Keratinocyte (primary cell): Measurements from ENCODE around the gene SELE. TPM values are rescaled to one million over a fixed set of nuclear protein-coding genes. Genes with fewer than 3 reads are reported as not detected.

Source experiments
- DNase-seq: peaks from one replicate; pipeline ENCODE4 v3.0.0-alpha.2; 2011; ENCODE audit warnings: low read depth, missing footprints, low spot score
- FAIRE-seq: peaks from 2 replicates; lab custom pipeline; 2011; peaks lifted over from hg19 to GRCh38; lab: Jason Lieb, UNC
- H2AFZ ChIP-seq: 2 replicates; pipeline ENCODE4 v1.6.0; 2012; ENCODE audit warnings: low read length, control low read depth, inconsistent platforms; ENCODE audit not compliant: control insufficient read depth
- H3K27ac ChIP-seq: 2 replicates; pipeline ENCODE4 v1.5.1; 2011; ENCODE audit warnings: low read length; ENCODE audit not compliant: control insufficient read depth, insufficient read depth
- H3K27me3 ChIP-seq: 3 replicates; pipeline ENCODE4 v1.6.0; 2011; ENCODE audit warnings: low read length; ENCODE audit not compliant: control insufficient read depth, insufficient read depth; ENCODE audit errors: extremely low read depth
- H3K36me3 ChIP-seq, 2 experiments: 2 replicates in 1 of 2; 3 replicates in 1 of 2; pipeline ENCODE4 v1.5.1; 2011; ENCODE audit warnings: low read length in 2 of 2, mild to moderate bottlenecking in 1 of 2; ENCODE audit not compliant: control insufficient read depth in 2 of 2, insufficient read depth in 2 of 2; ENCODE audit errors: extremely low read depth in 1 of 2
- H3K4me1 ChIP-seq: 3 replicates; pipeline ENCODE4 v1.5.1; 2011; ENCODE audit warnings: low read length; ENCODE audit not compliant: control insufficient read depth, insufficient read depth; ENCODE audit errors: extremely low read depth
- H3K4me2 ChIP-seq: 3 replicates; pipeline ENCODE4 v1.6.0; 2011; ENCODE audit warnings: low read depth, low read length; ENCODE audit not compliant: control insufficient read depth, insufficient read depth; ENCODE audit errors: extremely low read depth
- H3K4me3 ChIP-seq, 3 experiments: fragments of 200-600 bp in 1 of 3; sonication (generic) in 1 of 3; 2 replicates in 2 of 3; 3 replicates in 1 of 3; pipeline ENCODE4 v1.5.1; 2011 to 2016; ENCODE audit warnings: low read length in 3 of 3, mild to moderate bottlenecking in 3 of 3, control low read depth in 2 of 3, inconsistent platforms in 1 of 3, low read depth in 1 of 3, mixed read lengths in 1 of 3, mixed run types in 1 of 3, moderate library complexity in 1 of 3; ENCODE audit not compliant: control insufficient read depth in 2 of 3, insufficient read depth in 2 of 3; ENCODE audit errors: extremely low read depth in 1 of 3
- H3K79me2 ChIP-seq: 2 replicates; pipeline ENCODE4 v1.6.0; 2012; ENCODE audit warnings: low read length; ENCODE audit not compliant: control insufficient read depth, insufficient read depth
- H3K9ac ChIP-seq: 3 replicates; pipeline ENCODE4 v1.6.0; 2011; ENCODE audit warnings: low read length; ENCODE audit not compliant: control insufficient read depth, insufficient read depth; ENCODE audit errors: extremely low read depth
- H3K9me1 ChIP-seq: 3 replicates; pipeline ENCODE4 v1.6.0; 2011; ENCODE audit warnings: low read length; ENCODE audit not compliant: control insufficient read depth, insufficient read depth; ENCODE audit errors: extremely low read depth
- H3K9me3 ChIP-seq: 2 replicates; pipeline ENCODE4 v1.5.1; 2012; ENCODE audit warnings: low read depth, low read length; ENCODE audit not compliant: control insufficient read depth
- H4K20me1 ChIP-seq: 3 replicates; pipeline ENCODE4 v1.6.0; 2011; ENCODE audit warnings: low read length; ENCODE audit not compliant: control insufficient read depth, insufficient read depth; ENCODE audit errors: extremely low read depth
- EZH2 ChIP-seq: IDR thresholded peaks from one replicate; pipeline ENCODE4 v1.6.1; 2012; ENCODE audit warnings: inconsistent platforms, mild to moderate bottlenecking, low read length, moderate library complexity
- dilution Hi-C: fragments of 300-500 bp; cut with MboI; formaldehyde crosslinking; loops from one replicate; pipeline ENCODE4 v1.7.0; 2020; ENCODE audit warnings: low sequenced_read_pairs; ENCODE audit not compliant: extremely low pct_ligation_motif_present
- polyA plus RNA-seq, 5 experiments: library from polyadenylated mRNA; depleted of rRNA in 3 of 5; stranded (reverse) in 3 of 5; stranded (forward) in 1 of 5; unstranded in 1 of 5; fragments of >200 nt; gene quantifications; 1 replicate in 1 of 5; 2 replicates in 3 of 5; 3 replicates in 1 of 5; pipeline versions ENCODE4 v1.2.1 to v1.2.3, GENCODE V29; 2011 to 2012; ENCODE audit warnings: missing spikeins in 2 of 5, low read depth in 1 of 5, low replicate concordance in 1 of 5
- TF ChIP-seq, protein P1 (sequence below), 3 experiments: IDR thresholded peaks in 1 of 3; conservative IDR thresholded peaks in 1 of 3; optimal IDR thresholded peaks in 1 of 3; 2 replicates in 2 of 3; 3 replicates in 1 of 3; pipeline versions ENCODE3 to v1.5.1; 2011; ENCODE audit warnings: low read length in 3 of 3, mild to moderate bottlenecking in 3 of 3, moderate library complexity in 2 of 3, control low read depth in 1 of 3, inconsistent platforms in 1 of 3; ENCODE audit not compliant: insufficient read depth in 2 of 3; ENCODE audit errors: extremely low read depth in 1 of 3

Gene SELE
- polyA plus RNA-seq, 1 donor (not counting 4 experiments of a cell fraction or from before 2014, with no cell fraction given): not detected

DNA sequence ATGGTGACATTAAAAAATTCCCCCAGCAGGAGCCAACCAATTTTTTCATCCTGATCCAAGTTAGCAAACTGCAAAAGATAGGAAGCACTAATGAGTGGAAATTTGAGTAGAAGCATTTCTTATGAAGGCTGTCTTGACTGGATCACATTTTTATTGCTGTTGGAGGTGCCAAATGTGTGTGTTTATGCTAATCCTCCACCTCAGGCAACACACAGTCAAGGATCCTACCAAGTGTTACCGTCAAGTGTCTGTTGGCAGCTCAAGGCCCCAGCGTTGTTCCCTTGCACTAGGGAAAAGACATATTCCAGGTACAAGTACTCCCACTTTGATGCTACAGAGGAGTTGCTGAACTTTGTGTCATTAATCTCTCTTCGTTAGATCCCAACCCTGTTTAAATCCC is 42.6 kb upstream of the SELE start:
- dilution Hi-C loops: no loop called here
- H3K4me1 ChIP-seq: peaks cover 7% of the 10 kb centered on the region
- no peaks in the 10 kb centered on the region for H3K27me3 ChIP-seq
- no peak for DNase-seq
- H3K9me3 ChIP-seq: no peaks in the 10 kb centered on the region
- no peaks in the 10 kb centered on the region for H4K20me1 ChIP-seq
- no peak overlapping the region for H3K27ac ChIP-seq
- no peak for TF ChIP-seq EZH2
- TF ChIP-seq, protein P1, sequence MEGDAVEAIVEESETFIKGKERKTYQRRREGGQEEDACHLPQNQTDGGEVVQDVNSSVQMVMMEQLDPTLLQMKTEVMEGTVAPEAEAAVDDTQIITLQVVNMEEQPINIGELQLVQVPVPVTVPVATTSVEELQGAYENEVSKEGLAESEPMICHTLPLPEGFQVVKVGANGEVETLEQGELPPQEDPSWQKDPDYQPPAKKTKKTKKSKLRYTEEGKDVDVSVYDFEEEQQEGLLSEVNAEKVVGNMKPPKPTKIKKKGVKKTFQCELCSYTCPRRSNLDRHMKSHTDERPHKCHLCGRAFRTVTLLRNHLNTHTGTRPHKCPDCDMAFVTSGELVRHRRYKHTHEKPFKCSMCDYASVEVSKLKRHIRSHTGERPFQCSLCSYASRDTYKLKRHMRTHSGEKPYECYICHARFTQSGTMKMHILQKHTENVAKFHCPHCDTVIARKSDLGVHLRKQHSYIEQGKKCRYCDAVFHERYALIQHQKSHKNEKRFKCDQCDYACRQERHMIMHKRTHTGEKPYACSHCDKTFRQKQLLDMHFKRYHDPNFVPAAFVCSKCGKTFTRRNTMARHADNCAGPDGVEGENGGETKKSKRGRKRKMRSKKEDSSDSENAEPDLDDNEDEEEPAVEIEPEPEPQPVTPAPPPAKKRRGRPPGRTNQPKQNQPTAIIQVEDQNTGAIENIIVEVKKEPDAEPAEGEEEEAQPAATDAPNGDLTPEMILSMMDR (optimal IDR thresholded peaks at IDR 0.05 in 1 of 3, IDR thresholded peaks at IDR 0.05 in 1 of 3, conservative IDR thresholded peaks at IDR 0.05 in 1 of 3; ENCODE audit: extremely low read depth in 1 of 3, insufficient read depth in 2 of 3, low read length in 3 of 3): no peak
- no peak for FAIRE-seq
- H3K4me2 ChIP-seq: no peak overlapping the region
- H3K9me1 ChIP-seq: no peaks in the 10 kb centered on the region
- no peak overlapping the region for H3K9ac ChIP-seq
- H3K79me2 ChIP-seq: no peaks in the 10 kb centered on the region
- H3K4me3 ChIP-seq: no peak overlapping the region
- H2AFZ ChIP-seq: peak overlapping the region; percentile 47
- no peaks in the 10 kb centered on the region for H3K36me3 ChIP-seq

DNA sequence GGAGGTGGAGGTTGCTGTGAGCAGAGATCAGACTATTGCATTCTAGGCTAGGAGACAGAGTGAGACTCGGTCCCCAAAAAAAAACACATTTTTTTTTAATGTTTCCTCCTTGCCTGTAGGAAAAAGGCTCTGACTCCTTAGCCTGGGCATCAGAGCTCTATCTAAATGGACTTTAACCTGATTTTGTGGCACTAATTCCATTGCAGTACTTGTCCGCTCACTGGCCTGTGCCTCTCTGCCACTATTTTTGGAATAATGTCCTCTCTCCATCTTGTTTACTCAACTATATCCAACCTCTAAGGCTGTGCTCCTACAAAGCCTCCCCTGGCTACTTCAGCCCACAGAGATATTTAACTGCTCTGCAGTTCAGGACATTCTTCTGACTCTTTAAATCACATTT is 34.3 kb upstream of the SELE start:
- Histone ChIP-seq H3K9ac (no peak overlapping the region), H3K9me3 (no peaks in the 10 kb centered on the region), H3K4me1 (no peaks in the 10 kb centered on the region), H3K36me3 (no peaks in the 10 kb centered on the region), H3K9me1 (no peaks in the 10 kb centered on the region), H3K27ac (no peak overlapping the region), H4K20me1 (no peaks in the 10 kb centered on the region), H3K79me2 (no peaks in the 10 kb centered on the region), H3K27me3 (no peaks in the 10 kb centered on the region), H3K4me2 (no peak overlapping the region), H3K4me3 (no peak overlapping the region), H2AFZ (no peak overlapping the region)
- DNase-seq (no peak), FAIRE-seq (no peak)
- dilution Hi-C loops: no loop called here
- TF ChIP-seq, protein P1 (optimal IDR thresholded peaks at IDR 0.05 in 1 of 3, IDR thresholded peaks at IDR 0.05 in 1 of 3, conservative IDR thresholded peaks at IDR 0.05 in 1 of 3; ENCODE audit: extremely low read depth in 1 of 3, insufficient read depth in 2 of 3, low read length in 3 of 3): no peak
- TF ChIP-seq EZH2: no peak
